ENCODE measurements around the gene C20orf96.
A peak's percentile ranks its signal among the peaks of the same experiment; 100 is the strongest.
"Not testable (repeated sequence)": the region's sequence is repeated elsewhere in the genome, so short reads cannot be mapped to it uniquely, and the experiment has no call there.

The C20orf96 gene

GRCh38 chr20:290084-290831, at the start of gene C20orf96:
C20orf96 (minus strand) TSS chr20:290750; CDS start chr20:290610, 140 bp downstream.
- DNase-seq (ENCODE audit: low spot score) = peak; percentile 98

GRCh38 chr20:336040-336439, 45.5 kb upstream of the C20orf96 start:
- DNase-seq (ENCODE audit: low spot score) = not testable (repeated sequence)

GRCh38 chr20:334578-334977, 44.0 kb upstream of the C20orf96 start:
- no peak for DNase-seq (ENCODE audit: low spot score)

GRCh38 chr20:330233-331149, 39.9 kb upstream of the C20orf96 start:
- DNase-seq (ENCODE audit: low spot score) = peak; percentile 71

DNA sequence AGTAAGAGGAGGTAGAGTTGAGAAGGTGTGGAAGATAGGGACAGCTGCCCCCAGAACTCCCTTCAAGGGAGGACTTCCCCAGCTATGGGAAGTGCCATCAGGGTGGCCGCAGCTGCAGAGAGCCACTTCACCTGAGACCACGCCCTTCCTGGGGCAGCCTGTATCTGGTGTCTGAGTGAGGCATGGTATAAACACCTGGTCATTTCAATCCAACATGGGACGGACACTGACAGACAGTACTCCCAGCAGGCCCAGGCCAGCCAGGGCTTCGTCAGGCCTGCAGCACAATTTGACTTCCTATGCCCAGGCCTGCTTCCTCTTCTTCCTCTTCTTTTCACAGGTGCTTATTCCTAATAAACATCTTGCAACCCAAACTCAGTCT, 39.3 kb upstream of the C20orf96 start:
- DNase-seq (ENCODE audit: low spot score) = no peak

GRCh38 chr20:328975-329695, 38.6 kb upstream of the C20orf96 start:
- no peak for DNase-seq (ENCODE audit: low spot score)

- no peak for DNase-seq (ENCODE audit: low spot score)
Observed at GRCh38 chr20:328027-328974, 37.8 kb upstream of the C20orf96 start.

GRCh38 chr20:327186-328026, 36.9 kb upstream of the C20orf96 start:
- DNase-seq (ENCODE audit: low spot score) = peak; percentile 88

DNA sequence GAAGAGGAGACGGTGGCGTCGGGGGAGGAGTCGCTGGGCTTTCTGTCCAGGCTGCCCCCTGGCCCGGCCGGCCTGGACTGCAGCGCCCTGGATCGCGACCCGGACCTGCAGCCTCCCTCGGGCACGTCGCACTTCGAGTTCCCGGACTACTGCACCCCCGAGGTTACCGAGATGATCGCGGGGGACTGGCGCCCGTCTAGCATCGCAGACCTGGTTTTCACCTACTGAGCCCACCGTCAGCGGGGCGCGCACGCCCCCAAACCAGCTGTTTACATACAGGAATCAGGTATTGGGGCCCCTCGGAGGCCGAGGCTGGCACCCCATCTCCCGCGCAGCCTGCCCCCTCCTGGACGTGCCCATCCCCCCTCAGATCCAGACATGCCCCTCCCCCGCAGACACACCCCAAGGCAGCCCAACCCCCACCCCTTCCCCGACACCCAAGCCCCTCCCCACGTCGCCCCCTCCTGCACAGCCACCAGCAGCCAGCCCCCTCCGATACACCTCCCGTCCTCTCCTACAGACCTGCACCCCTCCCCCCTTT, 36.2 kb upstream of the C20orf96 start:
- no peak for DNase-seq (ENCODE audit: low spot score)

DNA sequence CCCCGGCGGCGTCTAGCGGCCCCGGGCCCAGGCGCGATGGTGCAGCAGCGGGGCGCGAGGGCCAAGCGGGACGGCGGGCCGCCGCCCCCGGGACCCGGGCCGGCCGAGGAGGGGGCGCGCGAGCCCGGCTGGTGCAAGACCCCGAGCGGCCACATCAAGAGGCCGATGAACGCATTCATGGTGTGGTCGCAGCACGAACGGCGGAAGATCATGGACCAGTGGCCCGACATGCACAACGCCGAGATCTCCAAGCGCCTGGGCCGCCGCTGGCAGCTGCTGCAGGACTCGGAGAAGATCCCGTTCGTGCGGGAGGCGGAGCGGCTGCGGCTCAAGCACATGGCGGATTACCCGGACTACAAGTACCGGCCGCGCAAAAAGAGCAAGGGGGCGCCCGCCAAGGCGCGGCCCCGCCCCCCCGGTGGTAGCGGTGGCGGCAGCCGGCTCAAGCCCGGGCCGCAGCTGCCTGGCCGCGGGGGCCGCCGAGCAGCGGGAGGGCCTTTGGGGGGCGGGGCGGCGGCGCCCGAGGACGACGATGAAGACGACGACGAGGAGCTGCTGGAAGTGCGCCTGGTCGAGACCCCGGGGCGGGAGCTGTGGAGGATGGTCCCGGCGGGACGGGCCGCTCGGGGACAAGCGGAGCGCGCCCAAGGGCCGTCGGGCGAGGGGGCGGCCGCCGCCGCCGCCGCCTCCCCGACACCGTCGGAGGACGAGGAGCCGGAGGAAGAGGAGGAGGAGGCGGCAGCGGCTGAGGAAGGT, 35.5 kb upstream of the C20orf96 start:
- DNase-seq (ENCODE audit: low spot score) = peak; percentile 46

- DNase-seq (ENCODE audit: low spot score) = peak; percentile 85
Observed at GRCh38 chr20:325045-325888, 34.7 kb upstream of the C20orf96 start, which contains the start of gene SOX12. SOX12 (plus strand) TSS chr20:325552; CDS start chr20:325925, 373 bp downstream.

DNA sequence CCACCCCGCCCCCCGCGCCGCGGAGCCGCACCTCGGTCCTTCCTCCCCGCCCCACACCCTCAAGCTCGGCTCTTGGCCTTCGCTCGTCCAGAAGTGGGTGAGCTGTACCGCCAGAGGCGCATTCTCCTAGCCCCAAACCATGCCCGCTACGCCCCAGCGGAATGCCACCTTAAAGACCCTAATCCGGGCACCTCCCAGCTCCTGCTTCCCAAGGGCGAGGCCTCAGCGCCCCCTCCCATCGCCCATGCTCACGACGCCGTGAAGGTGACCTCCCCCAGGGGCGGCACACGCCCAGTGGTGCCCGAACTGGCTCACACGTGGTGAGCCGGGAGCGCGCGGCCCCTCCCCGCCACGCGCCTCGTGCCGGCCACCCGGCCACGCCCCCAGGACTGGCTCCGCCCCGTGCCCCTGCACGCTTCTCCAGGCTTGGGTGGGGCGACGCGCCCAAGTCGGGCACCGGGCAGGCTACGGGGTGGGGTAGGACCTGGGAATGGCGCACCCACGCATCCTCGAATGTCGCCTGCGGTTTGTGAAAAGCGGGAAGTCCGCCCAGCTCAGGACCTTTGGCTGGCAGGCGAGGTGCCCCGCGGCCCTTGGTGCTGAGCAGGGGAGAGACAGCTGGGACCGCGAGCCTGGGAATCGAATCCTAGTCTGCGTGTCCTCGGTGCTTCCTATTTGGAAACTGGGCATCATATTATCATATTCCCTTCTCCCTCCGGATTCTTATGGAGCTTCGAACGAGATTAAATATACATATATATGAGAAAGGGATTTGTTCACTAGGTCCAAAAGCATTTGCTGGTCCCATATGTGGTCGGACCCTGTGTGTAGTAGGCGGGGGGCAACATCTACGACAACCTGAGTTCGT, 33.9 kb upstream of the C20orf96 start:
- peak; percentile 76 for DNase-seq (ENCODE audit: low spot score)

- no peak for DNase-seq (ENCODE audit: low spot score)
Observed at GRCh38 chr20:316316-317068, 25.9 kb upstream of the C20orf96 start.

DNA sequence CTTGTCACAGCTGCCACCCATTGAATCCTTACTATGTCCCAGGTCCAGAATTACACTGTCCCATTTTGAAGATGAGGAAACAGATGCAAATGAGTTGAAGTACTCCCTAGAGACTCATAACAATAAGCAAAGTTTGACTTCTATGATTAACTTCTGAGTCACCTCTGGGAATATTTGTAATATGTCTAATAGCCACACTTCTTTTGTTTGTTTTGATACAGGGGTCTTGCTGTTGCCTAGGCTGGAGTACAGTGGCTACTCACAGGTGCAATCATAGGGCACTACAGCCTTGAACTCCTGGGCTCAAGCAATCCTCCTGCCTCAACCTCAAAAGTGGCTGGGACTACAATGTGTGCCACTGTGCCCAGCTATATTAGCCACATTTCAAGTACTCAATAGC, 23.4 kb upstream of the C20orf96 start:
- no peak for DNase-seq (ENCODE audit: low spot score)

DNA sequence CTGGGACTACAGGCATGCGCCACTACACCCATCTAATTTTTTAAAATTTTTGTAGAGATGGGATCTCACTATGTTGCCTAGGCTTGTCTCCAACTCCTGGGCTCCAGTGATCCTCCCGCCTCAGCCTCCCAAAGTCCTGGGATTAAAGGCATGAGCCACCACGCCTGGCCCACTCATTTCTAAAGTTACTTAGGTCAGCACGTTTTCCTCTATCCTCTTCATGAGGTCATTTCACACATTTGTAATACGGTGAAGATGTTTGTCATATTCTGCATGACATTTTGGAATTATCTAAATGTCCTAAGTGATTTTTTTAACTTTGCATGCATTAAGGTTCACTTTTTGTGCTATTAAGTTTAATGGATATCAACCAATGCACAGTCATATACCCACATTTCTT, 22.9 kb upstream of the C20orf96 start:
- no peak for DNase-seq (ENCODE audit: low spot score)

- DNase-seq (ENCODE audit: low spot score) = no peak
Observed at GRCh38 chr20:312866-313265, 22.3 kb upstream of the C20orf96 start.

All from iPS-NIHi11 (cell line).